Measurements from ENCODE around the gene SLIT1.

Gene SLIT1

DNA sequence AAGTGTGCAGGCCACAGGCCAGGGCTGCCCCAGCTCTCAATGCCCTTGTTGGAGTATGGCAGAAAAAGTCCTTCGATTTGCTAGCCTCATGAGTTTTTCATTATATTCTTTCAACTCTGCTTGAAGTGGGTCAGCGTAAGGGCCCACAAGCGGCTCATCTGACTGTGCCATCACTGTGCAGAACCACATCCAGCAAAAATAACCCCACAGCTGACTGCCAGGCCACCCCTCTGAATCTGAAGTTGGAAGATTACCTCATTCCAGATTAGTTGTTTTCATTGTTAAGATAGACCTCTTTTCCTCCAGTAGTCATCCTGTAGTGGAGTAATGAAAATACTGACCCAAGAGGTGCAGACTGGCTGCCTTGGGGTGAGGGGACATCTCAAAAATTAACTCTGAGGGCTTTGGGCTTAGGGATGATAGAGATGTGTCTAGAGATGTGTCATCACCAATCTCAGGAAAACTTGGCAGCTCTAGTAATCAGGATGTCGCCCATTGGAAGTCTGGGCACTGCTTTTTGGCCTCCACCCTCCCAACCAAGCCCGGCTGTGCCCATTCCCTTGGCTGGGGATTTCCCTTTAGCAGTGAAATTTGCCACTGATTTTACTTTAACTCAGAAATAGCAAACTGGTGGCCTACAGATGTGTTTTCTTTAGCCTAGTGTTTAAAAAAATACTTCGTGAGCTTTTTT lies 189.3 kb downstream of the SLIT1 start:
- in situ Hi-C loops (cut with HindIII; ENCODE audit: low pct_ligation_motif_present, low sequenced_read_pairs), result no loop called here
- no peaks in the 10 kb centered on the region for H3K27me3 ChIP-seq (replicated peaks)
- H3K36me3 ChIP-seq (replicated peaks), result no peaks in the 10 kb centered on the region
- H3K27ac ChIP-seq, result no peak overlapping the region
- DNase-seq, result no peak
- no peak overlapping the region for H3K4me3 ChIP-seq (ENCODE audit: low read depth, low read length)
- TF ChIP-seq, protein P1, sequence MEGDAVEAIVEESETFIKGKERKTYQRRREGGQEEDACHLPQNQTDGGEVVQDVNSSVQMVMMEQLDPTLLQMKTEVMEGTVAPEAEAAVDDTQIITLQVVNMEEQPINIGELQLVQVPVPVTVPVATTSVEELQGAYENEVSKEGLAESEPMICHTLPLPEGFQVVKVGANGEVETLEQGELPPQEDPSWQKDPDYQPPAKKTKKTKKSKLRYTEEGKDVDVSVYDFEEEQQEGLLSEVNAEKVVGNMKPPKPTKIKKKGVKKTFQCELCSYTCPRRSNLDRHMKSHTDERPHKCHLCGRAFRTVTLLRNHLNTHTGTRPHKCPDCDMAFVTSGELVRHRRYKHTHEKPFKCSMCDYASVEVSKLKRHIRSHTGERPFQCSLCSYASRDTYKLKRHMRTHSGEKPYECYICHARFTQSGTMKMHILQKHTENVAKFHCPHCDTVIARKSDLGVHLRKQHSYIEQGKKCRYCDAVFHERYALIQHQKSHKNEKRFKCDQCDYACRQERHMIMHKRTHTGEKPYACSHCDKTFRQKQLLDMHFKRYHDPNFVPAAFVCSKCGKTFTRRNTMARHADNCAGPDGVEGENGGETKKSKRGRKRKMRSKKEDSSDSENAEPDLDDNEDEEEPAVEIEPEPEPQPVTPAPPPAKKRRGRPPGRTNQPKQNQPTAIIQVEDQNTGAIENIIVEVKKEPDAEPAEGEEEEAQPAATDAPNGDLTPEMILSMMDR (IDR thresholded peaks at IDR 0.05; ENCODE audit: low read depth, low read length, missing control alignments), result no peak

DNA sequence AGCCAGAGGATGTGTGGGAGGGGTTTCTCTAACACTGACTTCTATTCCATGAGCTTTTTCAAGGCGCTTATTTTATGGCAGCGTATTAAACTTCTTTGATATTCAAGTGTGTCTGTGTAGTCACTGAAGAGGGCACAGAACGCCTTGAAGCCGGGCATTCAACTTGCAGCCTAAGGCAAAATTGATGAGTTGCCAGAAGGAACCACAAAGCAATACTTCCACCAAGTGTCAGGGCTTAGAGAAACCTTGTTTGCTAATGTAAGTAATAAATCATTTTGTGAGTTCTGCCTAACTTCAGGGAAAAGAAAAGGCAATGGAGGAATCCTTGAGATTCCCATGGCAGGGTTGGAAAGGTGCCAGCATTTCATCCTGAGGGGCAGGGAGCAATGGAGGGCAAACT lies 189.9 kb downstream of the SLIT1 start:
- Histone ChIP-seq H3K4me3 (ENCODE audit: low read depth, low read length) (no peak overlapping the region), H3K36me3 (replicated peaks) (no peaks in the 10 kb centered on the region), H3K27me3 (replicated peaks) (no peaks in the 10 kb centered on the region), H3K27ac (no peak overlapping the region)
- in situ Hi-C loops (cut with HindIII; ENCODE audit: low pct_ligation_motif_present, low sequenced_read_pairs), result no loop called here
- TF ChIP-seq, protein P1 (IDR thresholded peaks at IDR 0.05; ENCODE audit: low read depth, low read length, missing control alignments), result no peak
- no peak for DNase-seq

GRCh38 chr10:96992721-96993120 lies 193.0 kb downstream of the SLIT1 start:
- TF ChIP-seq, protein P1 (IDR thresholded peaks at IDR 0.05; ENCODE audit: low read depth, low read length, missing control alignments), result no peak
- Histone ChIP-seq H3K36me3 (replicated peaks) (no peaks in the 10 kb centered on the region), H3K27me3 (replicated peaks) (no peaks in the 10 kb centered on the region), H3K27ac (no peak overlapping the region), H3K4me3 (ENCODE audit: low read depth, low read length) (no peak overlapping the region)
- in situ Hi-C loops (cut with HindIII; ENCODE audit: low pct_ligation_motif_present, low sequenced_read_pairs), result no loop called here
- DNase-seq, result no peak

DNA sequence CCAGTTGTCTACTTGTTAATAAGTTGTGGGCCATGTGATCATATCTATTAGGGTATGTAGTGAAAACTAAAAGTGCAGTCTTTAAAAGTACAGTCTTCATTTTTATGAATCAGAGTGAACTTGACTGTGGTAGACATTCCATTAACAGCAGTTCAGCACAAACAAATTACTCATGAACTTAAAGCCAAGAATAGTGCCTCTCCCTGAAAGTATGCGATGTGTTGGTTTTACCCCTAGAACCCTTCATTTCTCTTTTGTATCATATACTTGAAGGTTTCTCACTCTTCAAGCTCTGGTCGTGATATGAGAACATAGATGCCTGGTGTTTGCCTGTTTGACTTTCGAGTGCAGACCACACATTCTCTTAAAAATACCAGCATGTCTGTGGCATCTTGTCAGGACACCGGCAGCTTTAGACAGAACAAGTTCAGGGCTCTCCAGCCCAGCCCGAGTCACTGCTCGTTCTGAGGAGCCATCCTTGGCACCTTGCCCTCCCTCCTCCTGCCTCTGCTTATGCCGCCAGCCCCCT lies 194.4 kb downstream of the SLIT1 start:
- Histone ChIP-seq H3K4me3 (ENCODE audit: low read depth, low read length) (peak overlapping the region; percentile 2), H3K27ac (peak overlapping the region; percentile 54), H3K27me3 (replicated peaks) (no peaks in the 10 kb centered on the region), H3K36me3 (replicated peaks) (no peaks in the 10 kb centered on the region)
- in situ Hi-C loops (cut with HindIII; ENCODE audit: low pct_ligation_motif_present, low sequenced_read_pairs), result no loop called here
- TF ChIP-seq, protein P1 (IDR thresholded peaks at IDR 0.05; ENCODE audit: low read depth, low read length, missing control alignments), result no peak
- DNase-seq, result peak; percentile 67

DNA sequence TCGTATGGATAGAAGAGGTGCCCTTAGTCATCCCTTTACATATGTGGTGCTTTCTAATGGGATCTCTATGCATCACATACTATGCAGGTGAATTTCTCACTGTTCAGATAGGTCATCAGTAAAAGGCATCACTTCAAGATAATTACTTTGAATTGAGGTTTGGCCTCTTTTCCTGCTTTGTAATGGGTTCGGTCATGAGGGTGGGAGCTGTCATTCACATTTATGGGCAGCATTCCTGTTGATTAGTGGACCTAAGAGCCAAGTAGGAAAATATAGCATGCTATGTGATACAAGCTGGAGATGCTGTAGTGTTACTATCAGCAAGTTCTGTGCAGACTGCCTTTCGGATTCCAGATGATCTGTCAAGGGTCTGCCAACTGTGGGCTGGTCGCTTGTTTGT lies 197.3 kb downstream of the SLIT1 start:
- in situ Hi-C loops (cut with HindIII; ENCODE audit: low pct_ligation_motif_present, low sequenced_read_pairs), result no loop called here
- no peak for DNase-seq
- Histone ChIP-seq H3K27ac (no peak overlapping the region), H3K4me3 (ENCODE audit: low read depth, low read length) (no peak overlapping the region), H3K27me3 (replicated peaks) (no peaks in the 10 kb centered on the region), H3K36me3 (replicated peaks) (no peaks in the 10 kb centered on the region)
- TF ChIP-seq, protein P1 (IDR thresholded peaks at IDR 0.05; ENCODE audit: low read depth, low read length, missing control alignments), result no peak

DNA sequence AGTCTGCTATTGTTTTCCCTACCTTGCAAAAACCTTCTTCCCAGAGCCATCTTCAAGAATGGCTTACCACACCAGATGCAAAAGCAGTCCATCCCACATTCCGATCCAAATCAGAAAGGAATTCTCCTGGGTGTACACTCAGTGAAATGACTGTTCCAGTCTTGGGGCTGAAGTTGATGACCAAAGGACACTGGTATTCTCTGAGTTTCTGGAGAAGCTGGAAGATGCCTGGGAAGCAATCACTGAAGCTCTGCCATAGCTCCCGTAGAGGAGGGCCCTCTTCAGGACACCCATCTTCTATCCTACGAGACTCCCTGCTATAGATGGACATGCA lies 197.9 kb downstream of the SLIT1 start:
- Histone ChIP-seq H3K27ac (no peak overlapping the region), H3K4me3 (ENCODE audit: low read depth, low read length) (no peak overlapping the region), H3K36me3 (replicated peaks) (no peaks in the 10 kb centered on the region), H3K27me3 (replicated peaks) (no peaks in the 10 kb centered on the region)
- in situ Hi-C loops (cut with HindIII; ENCODE audit: low pct_ligation_motif_present, low sequenced_read_pairs), result no loop called here
- no peak for DNase-seq
- TF ChIP-seq, protein P1 (IDR thresholded peaks at IDR 0.05; ENCODE audit: low read depth, low read length, missing control alignments), result no peak

Measured in brain microvascular endothelial cell (primary cell).